EH (cell line): ENCODE measurements around the gene MRPL20.

Experiments
- DNase-seq: peaks from one replicate; pipeline ENCODE4 v3.0.0-alpha.2; 2015; ENCODE audit warnings: low read depth

Gene MRPL20

GRCh38 chr1:1361233-1361981, 45.7 kb downstream of the MRPL20 start:
- no peak for DNase-seq

- peak; percentile 99 for DNase-seq
Measured at GRCh38 chr1:1360506-1361169, 46.5 kb downstream of the MRPL20 start.

- DNase-seq = peak; percentile 89
Measured at GRCh38 chr1:1359664-1360468, 47.2 kb downstream of the MRPL20 start.

GRCh38 chr1:1359308-1359663, 47.8 kb downstream of the MRPL20 start:
- DNase-seq = peak; percentile 82

GRCh38 chr1:1358433-1359271, 48.4 kb downstream of the MRPL20 start, which contains the start of gene MXRA8:
TSS of gene MXRA8 (minus strand) at chr1:1358555. CDS start at chr1:1358504, 51 bp downstream.
- peak; percentile 94 for DNase-seq

GRCh38 chr1:1357871-1358432, 49.1 kb downstream of the MRPL20 start:
- DNase-seq = peak; percentile 54

GRCh38 chr1:1356796-1357401, 50.2 kb downstream of the MRPL20 start:
- DNase-seq = peak; percentile 62

- no peak for DNase-seq
Measured at GRCh38 chr1:1356166-1356795, 50.8 kb downstream of the MRPL20 start.

GRCh38 chr1:1355416-1355815, 51.7 kb downstream of the MRPL20 start:
- DNase-seq = peak; percentile 61

GRCh38 chr1:1354271-1355247, 52.5 kb downstream of the MRPL20 start:
- DNase-seq = no peak

- DNase-seq = no peak
Measured at GRCh38 chr1:1353389-1354151, 53.5 kb downstream of the MRPL20 start.

- no peak for DNase-seq
Measured at GRCh38 chr1:1352786-1353388, 54.2 kb downstream of the MRPL20 start.
